ENCODE results near the gene SEMA6B. TPM values are rescaled to one million over a fixed set of nuclear protein-coding genes. Genes with fewer than 3 reads are reported as not detected.
"Not testable (repeated sequence)": the region's sequence is repeated elsewhere in the genome, so short reads cannot be mapped to it uniquely, and the experiment has no call there.

SEMA6B gene
- total RNA-seq, 1 experiment from 2014 or later, result 8.4 TPM

DNA sequence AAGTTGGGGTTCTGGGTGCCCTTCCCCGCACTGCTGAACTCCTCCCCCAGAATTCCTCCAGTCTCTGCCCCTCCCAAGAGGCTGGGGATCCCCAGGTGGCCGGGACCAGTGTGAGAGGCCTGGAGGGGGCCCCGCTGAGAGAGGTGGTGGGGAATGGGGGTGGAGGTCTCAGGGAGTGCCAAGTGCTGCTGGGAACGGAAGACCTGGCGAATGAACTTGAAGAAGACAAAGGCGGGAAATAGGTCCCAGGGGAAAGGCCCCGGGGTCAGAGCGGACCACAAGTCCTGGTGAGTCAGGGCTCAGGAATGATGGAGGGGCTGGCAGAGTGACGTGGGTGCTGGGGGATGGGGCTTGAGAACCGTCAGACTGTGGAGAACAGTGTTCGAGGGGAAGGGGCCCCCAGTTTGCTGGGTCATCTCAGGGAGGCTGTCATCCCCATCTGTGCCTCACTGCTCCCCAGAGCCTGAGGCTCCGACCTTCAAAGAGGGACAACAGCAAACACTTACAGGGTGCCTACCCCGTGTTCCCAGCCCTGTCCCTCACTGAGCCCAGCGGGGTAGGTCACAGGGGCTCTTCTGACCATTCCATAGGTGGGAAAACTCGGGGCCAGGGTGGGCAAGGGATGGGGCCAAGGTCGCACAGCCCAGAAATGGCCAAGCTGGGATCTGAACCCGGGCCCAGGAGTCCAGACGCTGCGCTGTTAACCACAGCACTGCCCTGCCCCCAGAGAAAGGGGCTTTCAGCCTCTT, 16.0 kb upstream of the SEMA6B start:
- DNase-seq (ENCODE audit: low spot score), result peak; percentile 85

DNA sequence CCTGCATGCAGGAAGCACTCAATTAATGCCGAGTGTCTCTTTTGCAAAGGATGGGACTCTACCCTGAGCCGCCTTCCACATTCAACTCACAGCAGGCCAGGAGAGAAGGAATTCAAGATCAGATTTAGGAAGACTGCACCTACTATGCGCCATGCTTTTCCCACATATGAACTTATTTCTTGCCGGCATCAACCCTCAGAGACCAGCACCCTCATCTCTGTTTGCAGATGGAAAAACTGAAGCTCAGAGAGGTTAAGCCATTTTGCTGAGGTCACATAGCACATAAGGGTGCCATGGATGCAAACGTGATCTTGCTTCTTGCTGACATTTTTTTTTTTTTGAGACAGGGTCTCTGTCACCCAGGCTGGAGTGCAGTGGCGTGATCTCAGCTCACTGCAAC, 14.2 kb upstream of the SEMA6B start:
- DNase-seq (ENCODE audit: low spot score), result no peak

- no peak for DNase-seq (ENCODE audit: low spot score)
Observed at GRCh38 chr19:4571305-4571917, 11.9 kb upstream of the SEMA6B start.

- no peak for DNase-seq (ENCODE audit: low spot score)
Observed at GRCh38 chr19:4570916-4571304, 11.4 kb upstream of the SEMA6B start.

DNA sequence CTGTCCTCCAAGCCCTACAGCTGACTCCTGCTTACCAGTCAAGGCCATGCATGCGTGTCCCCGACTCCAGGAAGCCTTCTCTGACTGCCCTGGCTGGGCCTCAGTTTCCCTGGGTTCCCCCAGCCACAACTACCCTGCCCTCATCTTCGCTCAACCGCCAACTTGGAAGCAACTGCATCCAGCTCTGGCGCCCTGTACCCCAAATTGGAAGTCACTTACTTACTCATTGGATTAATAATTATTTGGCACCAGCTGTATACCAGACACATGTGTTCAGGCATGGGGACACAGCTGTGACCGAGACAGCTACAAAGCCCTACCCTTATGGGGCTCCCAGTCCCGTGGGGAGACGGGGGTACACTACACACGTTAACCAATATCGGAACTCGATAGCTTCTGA, 10.9 kb upstream of the SEMA6B start:
- DNase-seq (ENCODE audit: low spot score), result no peak

DNA sequence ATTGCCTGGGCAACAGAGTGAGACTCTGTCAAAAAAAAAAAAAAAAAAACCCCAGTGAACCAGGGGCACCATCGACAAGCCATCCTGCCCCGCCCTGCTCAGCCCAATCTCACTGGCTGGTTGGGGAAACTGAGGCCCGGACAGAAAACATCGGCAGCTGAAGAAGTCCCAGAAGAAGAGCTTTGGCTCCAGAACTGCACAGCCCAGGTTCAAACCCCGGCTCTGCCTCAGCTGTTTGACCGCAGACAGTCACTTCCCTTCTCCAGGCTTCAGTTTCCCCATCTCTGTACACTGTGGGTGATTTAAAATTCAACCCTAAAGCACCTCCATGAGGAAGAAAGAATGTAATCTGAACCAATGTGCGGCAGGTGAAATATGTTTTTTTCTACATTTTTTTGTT, 9.4 kb upstream of the SEMA6B start:
- DNase-seq (ENCODE audit: low spot score), result no peak

DNA sequence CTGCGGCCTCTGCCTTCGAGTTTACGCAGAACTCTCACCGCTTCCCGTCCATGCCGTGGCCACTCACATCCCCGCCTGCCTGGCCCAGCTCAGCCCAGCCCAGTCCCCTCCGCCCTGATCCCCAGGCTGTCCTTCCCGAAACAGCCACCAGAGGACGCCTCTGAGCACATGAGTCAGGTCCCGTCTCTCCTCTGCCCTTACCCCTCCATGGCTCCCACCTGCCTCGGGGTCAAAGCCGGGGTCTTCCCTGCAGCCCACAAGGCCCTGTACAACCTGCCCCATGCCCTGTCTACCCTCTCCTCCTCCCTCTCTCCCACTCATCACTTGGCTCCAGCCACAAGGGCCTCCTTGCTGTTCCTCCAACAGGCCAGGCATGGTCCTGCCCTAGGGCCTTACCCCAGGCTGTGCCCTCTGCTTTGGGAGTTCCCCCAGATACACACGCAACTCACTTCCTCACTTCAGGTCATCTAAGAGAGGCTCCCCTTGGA, 8.1 kb upstream of the SEMA6B start:
- DNase-seq (ENCODE audit: low spot score), result no peak

DNA sequence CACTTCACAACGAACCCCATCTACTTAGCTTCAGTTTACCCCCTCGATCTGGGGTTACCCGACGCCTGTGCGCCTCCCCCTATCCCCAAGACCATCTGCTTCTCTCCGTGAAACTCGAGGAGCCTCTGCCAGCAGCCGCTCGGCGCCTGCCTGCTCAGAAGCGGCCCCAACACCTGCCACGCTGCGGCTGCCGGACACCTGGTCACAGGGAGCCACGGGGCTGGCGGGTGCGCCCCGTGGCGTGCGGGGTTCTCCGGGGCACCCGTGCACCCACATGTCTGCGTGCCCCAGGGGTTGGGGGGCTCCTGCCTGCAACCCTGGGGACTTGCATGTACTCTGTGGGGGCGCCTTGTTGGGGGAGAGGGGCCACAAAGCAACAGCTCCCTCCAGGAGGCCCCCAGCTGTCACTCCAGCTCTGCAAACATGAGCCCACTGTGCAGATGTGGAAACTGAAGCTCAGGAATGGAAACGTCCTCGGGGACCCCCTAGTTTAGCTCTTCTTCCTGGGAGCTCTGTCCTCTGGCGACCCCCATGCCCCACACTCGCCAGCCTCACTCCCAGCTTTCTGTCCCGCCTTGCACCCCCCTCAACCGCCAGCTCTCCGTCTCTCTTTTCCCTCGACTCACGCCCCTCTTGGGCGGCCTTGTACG, 7.0 kb upstream of the SEMA6B start:
- no peak for DNase-seq (ENCODE audit: low spot score)

- DNase-seq (ENCODE audit: low spot score), result not testable (repeated sequence)
Observed at GRCh38 chr19:4563562-4563961, 4.1 kb upstream of the SEMA6B start.

DNA sequence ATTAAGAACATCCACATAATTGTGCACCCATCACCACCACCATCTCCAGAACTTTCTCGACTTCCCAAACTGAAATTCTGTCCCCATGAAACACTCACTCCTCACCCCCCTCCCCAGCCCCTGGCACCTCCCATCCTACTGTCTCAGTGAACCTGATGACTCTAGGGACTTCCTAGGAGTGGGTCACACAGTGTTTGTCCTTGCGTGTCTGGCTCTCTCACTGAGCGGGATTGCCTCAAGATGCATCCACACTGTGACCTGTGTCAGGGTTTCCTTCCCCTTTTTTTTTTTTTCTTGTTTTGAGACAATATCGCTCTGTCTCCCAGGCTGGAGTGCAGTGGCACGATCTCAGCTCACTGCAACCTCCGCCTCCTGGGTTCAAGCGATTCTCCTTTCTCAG, 2.6 kb upstream of the SEMA6B start:
- DNase-seq (ENCODE audit: low spot score), result not testable (repeated sequence)

GRCh38 chr19:4557971-4558941, 1.2 kb downstream of the SEMA6B start:
- DNase-seq (ENCODE audit: low spot score), result no peak

- no peak for DNase-seq (ENCODE audit: low spot score)
Observed at GRCh38 chr19:4557144-4557970, 2.1 kb downstream of the SEMA6B start.

- DNase-seq (ENCODE audit: low spot score), result no peak
Observed at GRCh38 chr19:4556597-4557127, 2.8 kb downstream of the SEMA6B start.

DNA sequence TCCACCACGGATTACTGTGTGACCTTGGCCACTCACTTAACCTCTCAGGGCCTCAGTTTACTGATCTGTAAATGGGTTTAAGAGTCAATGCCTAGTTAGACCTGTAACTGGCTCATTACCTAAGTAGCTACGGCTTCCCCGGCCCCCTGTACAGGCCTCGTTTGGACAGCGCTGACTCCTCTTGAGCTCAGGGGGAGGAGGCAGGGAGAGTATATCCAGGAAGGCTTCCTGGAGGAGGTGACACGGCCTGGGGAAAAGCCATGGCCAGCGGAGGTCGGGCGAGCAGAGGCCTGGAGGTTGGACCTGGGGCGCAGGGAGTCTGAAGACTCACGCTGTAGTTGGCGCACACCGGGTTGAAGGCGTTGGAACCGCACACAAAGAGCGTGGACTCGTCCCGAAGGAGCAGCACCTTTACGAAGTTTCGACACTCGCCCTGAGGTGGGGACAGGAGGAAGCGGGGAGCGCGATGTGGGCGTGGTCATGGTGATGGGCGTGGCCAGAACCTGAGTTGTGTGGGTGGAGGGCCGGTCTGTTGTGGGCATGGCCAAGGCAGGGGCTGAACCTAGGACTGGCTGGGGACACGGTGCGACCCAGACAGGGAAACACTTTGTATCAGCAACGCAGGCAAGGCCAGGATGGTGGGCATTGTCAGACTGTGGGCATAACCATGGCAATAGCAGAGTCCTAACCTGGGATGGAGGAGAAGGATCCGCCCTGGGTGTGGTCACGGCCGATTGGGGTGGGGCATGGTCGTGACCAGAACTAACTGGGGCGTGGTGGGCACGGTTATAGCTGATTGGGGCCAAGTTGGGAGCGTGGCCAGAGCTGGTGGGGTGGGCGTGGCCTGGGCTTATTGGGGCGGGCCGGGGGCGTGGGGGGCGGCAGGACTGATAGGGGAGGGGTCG, 3.6 kb downstream of the SEMA6B start:
- no peak for DNase-seq (ENCODE audit: low spot score)

DNA sequence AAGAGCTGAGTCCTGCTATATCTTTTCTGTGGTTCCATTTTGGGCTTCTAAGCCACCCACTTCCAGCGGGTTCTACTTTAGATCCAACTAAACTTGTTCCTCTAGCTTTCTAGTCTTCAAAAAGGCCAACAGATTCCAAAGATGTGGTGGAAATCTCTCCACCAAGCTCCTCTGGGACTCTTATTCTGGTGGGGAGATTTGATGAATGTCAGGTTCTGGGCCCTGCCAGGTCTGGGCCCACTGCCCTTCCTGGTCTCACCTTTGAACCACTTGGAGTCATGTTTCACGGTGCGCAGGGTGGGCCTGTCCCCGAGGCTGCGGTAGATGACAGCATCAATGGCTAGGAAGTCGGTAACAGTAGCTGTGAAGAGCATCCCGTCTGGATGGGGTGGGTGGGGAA, 4.8 kb downstream of the SEMA6B start:
- no peak for DNase-seq (ENCODE audit: low spot score)

DNA sequence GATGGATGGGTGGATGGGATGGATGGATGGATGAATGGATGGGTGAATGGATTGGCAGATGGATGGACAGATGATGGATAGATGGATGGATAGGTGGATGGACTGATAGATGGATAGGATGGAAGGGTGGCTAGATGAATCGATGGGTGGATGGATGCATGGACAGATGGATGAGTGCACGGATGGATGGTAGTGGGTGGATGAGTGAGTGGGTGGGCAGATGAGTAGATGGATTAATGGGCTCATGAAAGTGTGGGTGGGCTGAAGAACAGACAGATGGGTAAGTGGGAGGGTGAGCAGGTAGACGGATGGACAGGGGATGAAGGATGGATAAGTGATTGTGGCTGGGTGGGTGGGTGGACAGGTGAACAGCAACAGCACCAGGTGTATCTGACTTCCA, 5.7 kb downstream of the SEMA6B start:
- DNase-seq (ENCODE audit: low spot score), result no peak

- no peak for DNase-seq (ENCODE audit: low spot score)
Observed at GRCh38 chr19:4553092-4553695, 6.3 kb downstream of the SEMA6B start.

GRCh38 chr19:4552525-4552819, 7.0 kb downstream of the SEMA6B start:
- no peak for DNase-seq (ENCODE audit: low spot score)

DNA sequence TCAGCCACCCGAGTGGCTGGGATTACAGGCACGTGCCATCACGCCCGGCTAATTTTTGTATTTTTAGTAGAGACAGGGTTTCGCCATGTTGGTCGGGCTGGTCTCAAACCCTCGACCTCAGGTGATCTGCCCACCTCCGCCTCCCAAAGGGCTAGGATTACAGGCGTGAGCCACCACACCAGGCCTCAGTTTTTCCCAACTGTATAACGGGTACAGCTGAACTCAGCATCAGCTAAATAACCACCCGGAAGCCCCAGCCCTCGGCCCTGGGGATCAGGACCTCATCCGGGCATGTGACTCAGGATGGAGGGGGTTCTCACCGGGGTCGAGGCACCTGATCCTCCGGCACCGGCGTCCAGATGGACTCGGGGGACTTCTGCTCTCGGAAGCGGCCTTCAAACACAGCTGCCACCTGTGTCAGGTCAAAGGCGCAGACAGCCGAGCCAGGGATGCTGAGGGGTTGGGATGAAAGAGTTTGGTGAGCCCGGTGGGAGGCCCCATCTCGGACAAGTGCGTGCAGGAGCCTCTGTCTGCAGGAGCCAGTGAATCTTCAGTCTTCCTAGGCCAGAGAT, 8.9 kb downstream of the SEMA6B start:
- DNase-seq (ENCODE audit: low spot score), result no peak
